Amygdala (tissue), 56 donors: ENCODE measurements around the gene SIRT1.
"Not testable (repeated sequence)": the region's sequence is repeated elsewhere in the genome, so short reads cannot be mapped to it uniquely, and the experiment has no call there.

Source experiments
- DNase-seq, 56 donors: peaks; one replicate each; lab custom pipeline; 2025; lab: John Stamatoyannopoulos, UW

Gene SIRT1

DNA sequence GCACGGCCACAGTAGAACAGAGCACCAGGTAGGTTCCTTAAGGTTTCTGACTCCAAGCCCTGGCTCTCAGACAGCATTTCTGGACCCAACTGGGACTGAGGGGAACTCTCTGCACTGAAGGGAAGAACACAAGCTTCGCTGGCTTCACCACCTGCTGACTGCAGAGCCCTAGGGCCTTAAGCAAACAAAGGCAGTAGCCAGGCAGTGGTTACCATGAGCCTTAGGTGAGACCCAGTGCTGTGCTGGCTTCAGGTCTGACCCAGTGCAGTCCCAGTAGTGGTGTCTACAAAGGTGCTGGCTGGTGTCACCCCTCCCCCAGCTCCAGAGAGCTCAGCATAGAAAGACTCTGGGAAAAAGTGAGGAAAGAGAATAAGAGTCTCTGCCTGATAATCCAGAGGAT, 59.5 kb downstream of the SIRT1 start:
- DNase-seq: no peak

DNA sequence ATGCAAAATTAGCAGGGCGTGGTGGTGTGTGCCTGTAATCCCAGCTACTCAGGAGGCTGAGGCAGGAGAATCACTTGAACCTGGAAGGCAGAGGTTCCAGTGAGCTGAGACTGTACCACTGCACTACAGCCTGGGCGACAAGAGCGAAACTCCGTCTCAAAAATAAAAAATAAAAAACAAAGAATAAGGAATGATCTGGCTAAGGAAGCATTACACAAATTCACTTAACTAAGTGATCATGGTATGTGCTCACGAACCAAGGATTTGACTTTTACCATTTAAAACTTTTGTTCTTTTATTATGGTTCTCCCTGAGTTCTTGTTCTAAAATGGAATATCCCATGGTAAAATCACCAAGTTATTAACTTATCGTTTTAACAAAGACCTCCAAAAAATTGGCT, 71.2 kb downstream of the SIRT1 start:
- no peak for DNase-seq

DNA sequence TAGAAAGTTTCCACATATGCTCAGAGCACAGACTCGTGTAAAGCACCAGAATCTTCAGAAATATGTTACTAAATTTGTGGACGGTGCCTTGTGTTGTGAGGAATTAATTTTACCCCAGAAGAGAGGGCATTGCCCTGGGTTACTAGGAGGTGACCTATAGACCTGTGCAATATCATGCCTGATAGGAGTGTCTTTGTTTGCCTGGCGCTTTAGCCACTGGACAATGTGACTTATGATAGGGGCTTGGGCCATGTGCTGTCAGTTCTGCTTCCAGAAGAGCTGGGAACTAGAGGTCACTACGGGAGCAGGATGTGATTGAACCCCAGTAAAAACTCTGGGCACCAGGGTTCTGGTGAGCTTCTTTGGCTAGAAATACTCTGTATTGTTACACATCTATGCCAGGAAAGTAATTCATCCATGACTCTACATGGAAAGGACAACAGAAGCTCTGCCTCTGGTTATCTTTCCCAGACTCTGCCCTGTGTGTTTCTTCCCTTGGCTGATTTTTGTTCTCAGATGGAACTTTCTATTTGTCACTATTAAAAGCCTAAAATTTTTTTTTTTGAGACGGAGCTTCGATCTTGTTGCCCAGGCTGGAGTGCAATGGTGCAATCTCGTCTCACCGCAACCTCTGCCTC, 75.5 kb downstream of the SIRT1 start:
- DNase-seq: no peak

DNA sequence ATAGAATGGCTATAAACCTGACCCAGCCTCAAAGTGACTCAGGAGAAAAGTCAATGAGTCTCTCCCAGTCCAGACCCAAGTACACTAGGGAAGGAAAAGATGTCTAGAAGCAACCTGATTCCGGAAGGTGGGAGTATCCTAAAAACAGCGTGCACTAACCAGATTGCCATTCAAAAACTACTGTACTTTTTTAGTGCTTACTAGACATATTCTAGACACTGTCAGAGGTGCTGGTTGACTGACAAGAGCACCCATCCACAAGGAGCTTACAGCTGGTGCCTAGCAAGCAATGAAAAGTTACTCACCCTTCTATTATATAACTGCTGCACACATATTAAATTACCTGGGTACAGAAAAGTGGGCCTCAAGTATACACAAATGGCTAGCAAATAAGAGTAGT, 81.0 kb downstream of the SIRT1 start:
- DNase-seq: no peak

DNA sequence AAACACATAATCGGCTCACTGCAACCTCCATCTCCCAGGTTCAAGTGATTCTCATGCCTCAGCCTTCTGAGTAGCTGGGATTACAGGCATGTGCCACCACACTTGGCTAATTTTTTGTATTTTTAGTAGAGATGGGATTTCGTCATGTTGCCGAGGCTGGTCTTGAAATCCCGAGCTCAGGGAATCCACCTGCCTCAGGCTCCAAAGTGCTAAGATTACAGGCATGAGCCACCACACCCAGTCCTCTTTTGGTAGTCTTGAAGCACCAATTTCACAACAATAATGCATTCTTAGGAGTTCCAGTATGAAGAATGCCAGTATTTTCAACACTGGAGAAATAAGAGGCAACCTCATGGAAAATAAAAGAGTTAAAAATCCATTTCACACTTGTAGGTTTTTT, 81.6 kb downstream of the SIRT1 start:
- not testable (repeated sequence) for DNase-seq
